ENCODE data around the gene QRFP. TPM values are rescaled to one million over a fixed set of nuclear protein-coding genes. Genes with fewer than 3 reads are reported as not detected.
A peak's percentile ranks its signal among the peaks of the same experiment; 100 is the strongest.

QRFP gene
- total and polyA plus RNA-seq, 12 donors, result not detected

DNA sequence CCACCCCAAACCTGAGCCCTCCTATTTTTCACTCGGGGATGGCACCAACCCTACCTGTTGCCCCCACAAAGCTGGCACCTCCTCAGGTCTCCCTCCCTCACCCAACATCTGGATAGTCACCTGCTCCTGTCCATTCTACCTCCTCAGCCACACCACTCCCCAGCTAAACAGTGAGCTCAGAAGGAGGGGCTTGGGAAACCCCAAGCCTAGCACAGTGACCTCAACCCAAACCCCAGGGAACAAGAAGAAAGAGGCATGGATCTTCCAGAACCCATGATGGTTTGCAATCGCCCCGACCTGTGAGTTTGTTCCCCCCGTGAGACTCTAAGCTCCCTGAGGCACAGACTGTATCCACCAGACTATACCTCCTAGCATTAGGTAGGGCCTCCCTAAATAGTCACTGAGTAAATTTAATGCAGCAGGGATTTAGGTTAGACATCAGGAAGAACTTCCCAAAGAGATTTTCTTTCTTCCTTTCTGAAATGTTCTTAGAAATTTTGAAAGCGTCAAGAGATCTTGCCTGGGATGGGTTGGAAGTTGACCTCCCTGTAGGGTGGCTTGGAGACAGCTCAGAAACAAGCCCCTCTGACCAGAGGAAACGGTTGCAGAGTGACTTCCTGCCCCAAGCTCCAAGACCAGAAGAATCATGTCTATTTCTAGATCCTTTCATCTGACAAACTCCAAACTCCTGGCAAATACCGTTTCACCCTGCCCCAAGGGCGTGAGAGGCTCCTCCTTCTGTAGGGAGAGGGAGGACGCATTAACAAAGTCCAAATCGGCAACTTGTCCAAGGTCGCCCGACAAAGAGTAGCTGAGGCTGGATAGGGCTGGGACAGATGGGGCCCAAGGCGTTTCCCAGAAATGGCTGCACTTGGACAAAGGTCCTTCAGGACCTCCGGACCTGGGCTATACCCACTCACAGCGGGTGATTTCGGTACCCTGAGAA, 38.4 kb upstream of the QRFP start:
- Histone ChIP-seq H3K9me3 (replicated peaks in 1 of 3) (no peaks in the 10 kb centered on the region), H3K36me3 (replicated peaks in 1 of 2) (no peaks in the 10 kb centered on the region), H3K4me1 (replicated peaks in 1 of 2) (peaks cover 38 to 51% of the 10 kb centered on the region in 2 donors), H3K27ac (peak overlapping the region; percentile 67 to 91 (median 88)), H3K27me3 (peaks cover 23% of the 10 kb centered on the region), H3K4me3 (no peak overlapping the region)
- DNase-seq, result peak; percentile 60 to 92 (median 86)
- WGBS, 4 donors, result 42 to 54% (median 48%) methylated on average over 15 to 16 of the region's 16 CpGs
- TF ChIP-seq CTCF (IDR thresholded peaks at IDR 0.05) (no peak), POLR2A (IDR thresholded peaks at IDR 0.05) (peak in 1 of 2 donors; percentile 72)
- intact Hi-C loops (cut with DNase I), result loop anchor here (5.0 to 10.0 kb wide), 3 partner anchors 48 to 230 kb away; no protein-coding TSS in a partner anchor

GRCh38 chr9:130934246-130934645, 37.6 kb upstream of the QRFP start:
- 60 to 81% (median 78%) methylated on average over 3 to 11 of the region's 11 CpGs for WGBS, 4 donors
- DNase-seq, result no peak
- Histone ChIP-seq H3K27me3 (peaks cover 16% of the 10 kb centered on the region), H3K9me3 (replicated peaks in 1 of 3) (no peaks in the 10 kb centered on the region), H3K4me1 (replicated peaks in 1 of 2) (peaks cover 36 to 46% of the 10 kb centered on the region in 2 donors), H3K27ac (no peak overlapping the region), H3K36me3 (replicated peaks in 1 of 2) (no peaks in the 10 kb centered on the region), H3K4me3 (no peak overlapping the region)
- TF ChIP-seq POLR2A (IDR thresholded peaks at IDR 0.05), result no peak
- no peak for TF ChIP-seq CTCF (IDR thresholded peaks at IDR 0.05)
- intact Hi-C loops (cut with DNase I), result loop anchor here (5.0 to 10.0 kb wide), 3 partner anchors 47 to 229 kb away; no protein-coding TSS in a partner anchor

DNA sequence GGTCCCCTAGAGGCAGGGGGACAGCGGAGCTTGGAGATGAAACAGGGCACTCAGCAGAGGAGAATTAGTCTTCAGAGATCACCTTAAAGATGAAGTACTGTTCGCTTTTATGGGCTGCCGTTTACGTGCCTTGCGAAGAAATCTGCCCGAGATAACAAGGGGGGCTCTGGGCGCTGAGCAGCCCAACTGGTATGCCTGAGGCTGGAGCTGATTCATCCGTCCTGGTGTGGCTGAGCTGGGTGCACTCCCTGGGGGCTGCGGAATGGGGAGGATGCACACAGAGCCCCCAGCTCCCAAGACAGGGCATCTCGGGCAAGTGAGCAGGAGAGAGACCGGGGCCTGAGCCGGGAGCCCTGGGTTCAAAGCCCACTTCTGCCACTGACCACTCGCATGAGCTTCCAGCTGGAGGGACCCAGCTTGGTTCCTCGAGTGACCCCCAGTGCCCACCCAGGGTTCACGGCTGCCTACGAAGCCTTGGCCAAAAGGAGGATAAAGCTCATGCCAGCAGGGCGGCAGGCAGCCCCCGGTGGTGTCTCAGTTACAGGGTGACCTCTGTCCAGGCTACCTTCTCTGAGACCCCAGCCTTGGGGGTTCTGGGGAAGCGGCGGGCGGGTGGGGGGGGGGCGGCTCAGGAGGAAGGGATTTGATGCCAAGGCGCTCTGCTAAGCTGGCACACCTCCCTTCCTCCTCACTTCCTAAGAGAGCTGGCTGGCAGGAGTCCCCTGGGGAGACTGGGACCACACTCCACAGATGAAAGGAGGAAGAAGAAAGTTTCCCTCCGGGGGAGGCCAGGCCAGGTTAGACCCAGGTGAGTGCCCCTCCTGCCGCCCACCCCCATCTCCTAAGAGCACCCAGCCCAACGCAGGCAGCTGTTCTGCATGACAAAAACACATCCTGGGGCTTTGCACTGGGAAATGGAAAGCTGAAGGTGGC, 36.8 kb upstream of the QRFP start:
- Histone ChIP-seq H3K4me3 (no peak overlapping the region), H3K4me1 (replicated peaks in 1 of 2) (peaks cover 38 to 45% of the 10 kb centered on the region in 2 donors), H3K36me3 (replicated peaks in 1 of 2) (no peaks in the 10 kb centered on the region), H3K27ac (peak overlapping the region in 1 of 5 donors; percentile 49), H3K27me3 (peaks cover 13% of the 10 kb centered on the region), H3K9me3 (replicated peaks in 1 of 3) (no peaks in the 10 kb centered on the region)
- WGBS, 4 donors, result 25 to 41% (median 35%) methylated on average over 8 to 26 of the region's 26 CpGs
- DNase-seq, result peak in 5 of 7 donors; percentile 57 to 83 (median 69)
- intact Hi-C loops (cut with DNase I), result loop anchor here (5.0 to 10.0 kb wide), 3 partner anchors 46 to 229 kb away; no protein-coding TSS in a partner anchor
- TF ChIP-seq CTCF (IDR thresholded peaks at IDR 0.05) (no peak), POLR2A (IDR thresholded peaks at IDR 0.05) (peak in 1 of 2 donors; percentile 46)
